NCI-H82 treated with DMSO at 0.1 percent for 48 hours (cell line): ENCODE data around the gene CDK12.
"Not testable (repeated sequence)": the region's sequence is repeated elsewhere in the genome, so short reads cannot be mapped to it uniquely, and the experiment has no call there.

ENCODE experiments used
- DNase-seq: peaks from one replicate; lab custom pipeline; 2025; ENCODE audit not compliant: unreplicated experiment; lab: John Stamatoyannopoulos, UW

CDK12 gene

GRCh38 chr17:39461113-39461925 lies at the start of gene CDK12:
Gene CDK12, plus strand, starts transcription at chr17:39461486. Its CDS starts 586 bp downstream, at chr17:39462072.
- peak; percentile 98 for DNase-seq

DNA sequence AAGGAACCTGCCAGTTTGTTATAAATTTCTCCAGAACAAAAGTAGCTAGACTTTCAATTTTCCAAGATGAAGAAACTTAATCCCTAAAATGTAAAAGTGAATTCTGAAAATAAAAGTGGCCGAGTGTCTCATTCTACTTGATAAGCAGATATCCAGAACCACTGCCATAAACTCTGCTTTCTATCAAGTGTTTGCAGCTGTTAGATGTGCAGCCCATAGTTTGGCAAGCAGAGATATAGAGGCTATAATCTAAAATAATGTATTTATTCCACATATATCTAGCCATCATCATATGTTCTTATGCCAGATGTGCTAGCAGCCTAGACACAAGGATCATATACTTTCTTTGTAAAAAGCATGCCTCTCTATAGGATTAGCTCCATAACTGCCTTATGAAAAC lies 45.1 kb upstream of the CDK12 start:
- no peak for DNase-seq

DNA sequence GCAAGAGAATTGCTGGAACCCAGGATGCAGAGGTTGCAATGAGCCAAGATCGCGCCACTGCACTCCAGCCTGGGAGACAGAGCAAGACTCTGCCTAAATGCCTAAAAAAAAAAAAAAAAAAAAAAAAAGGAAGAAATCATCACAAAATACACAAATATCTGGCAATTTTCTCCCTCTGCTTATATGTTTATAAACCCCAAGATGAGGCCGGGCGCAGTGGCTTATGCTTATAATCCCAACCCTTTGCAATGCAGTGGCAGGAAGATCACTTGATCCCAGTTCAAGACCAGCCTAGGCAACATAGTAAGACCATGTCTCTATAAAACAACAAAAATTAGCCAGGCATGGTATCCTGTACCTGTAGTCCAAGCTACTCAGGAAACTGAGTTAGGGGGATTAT lies 31.7 kb upstream of the CDK12 start:
- no peak for DNase-seq

DNA sequence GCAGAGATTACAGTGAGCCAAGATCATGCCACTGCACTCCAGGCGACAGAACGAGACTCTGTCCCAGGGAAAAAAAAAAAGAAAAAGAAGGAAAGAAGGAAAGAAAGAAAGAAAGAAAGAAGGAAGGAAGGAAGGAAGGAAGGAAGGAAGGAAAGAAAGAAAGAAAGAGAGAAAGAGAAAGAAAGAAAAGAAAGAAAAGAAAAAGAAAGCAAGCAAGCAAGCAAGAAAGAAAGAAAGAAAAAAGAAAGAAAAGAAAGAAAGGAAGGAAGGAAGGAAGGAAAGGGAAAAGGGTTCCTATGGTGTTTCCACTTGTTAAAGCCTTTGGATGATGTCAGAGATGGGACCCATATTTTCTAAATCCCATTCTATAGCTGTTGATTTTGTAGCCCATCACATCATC lies 21.4 kb upstream of the CDK12 start:
- DNase-seq, result not testable (repeated sequence)

DNA sequence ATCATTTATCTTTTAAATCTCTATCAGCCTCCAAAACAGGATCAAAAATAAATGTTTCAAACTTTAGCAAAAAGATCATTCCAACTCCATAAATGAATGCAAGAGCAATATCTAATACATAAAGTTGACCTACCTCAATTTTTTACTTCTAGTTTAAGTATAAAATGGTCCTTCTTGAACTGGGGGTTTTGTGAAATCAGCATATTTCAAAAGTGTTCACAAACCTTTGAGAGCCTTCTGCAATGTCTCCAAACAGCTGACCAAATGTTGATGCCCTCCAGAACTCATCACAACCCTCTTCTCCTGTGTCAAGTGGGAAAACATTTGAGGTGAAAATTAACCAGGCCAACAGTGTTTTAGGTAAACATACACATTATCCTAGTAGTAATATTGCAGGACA lies 18.0 kb upstream of the CDK12 start:
- no peak for DNase-seq

GRCh38 chr17:39447561-39447960 lies 13.7 kb upstream of the CDK12 start:
- no peak for DNase-seq

DNA sequence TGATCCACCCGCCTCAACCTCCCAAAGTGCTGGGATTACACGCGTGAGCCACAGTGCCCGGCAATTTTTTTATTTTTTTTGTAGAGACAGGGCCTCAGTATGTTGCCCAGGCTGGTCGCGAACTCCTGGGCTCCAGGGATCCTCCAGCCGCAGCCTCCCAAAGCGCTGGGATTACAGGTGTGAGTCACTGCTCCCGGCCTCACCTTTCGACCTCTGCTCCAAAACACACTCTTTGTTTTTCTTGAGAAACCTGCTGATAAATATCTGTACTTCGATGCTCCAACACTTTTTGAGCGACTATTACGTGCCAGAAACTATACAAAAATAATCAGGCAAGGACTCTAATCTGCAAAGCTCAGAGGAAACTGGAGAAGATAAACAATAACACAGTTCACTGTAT lies 11.2 kb upstream of the CDK12 start:
- no peak for DNase-seq

GRCh38 chr17:39450847-39451581 lies 10.3 kb upstream of the CDK12 start, which contains the start of gene MED1:
Gene MED1, minus strand, starts transcription at chr17:39451263. Its CDS starts 201 bp downstream, at chr17:39451062.
- peak; percentile 98 for DNase-seq

- no peak for DNase-seq
These were observed 5.4 kb upstream of the CDK12 start for GRCh38 chr17:39455919-39456318.

- DNase-seq, result no peak
These were observed 762 bp downstream of the CDK12 start for GRCh38 chr17:39461926-39462569.

DNA sequence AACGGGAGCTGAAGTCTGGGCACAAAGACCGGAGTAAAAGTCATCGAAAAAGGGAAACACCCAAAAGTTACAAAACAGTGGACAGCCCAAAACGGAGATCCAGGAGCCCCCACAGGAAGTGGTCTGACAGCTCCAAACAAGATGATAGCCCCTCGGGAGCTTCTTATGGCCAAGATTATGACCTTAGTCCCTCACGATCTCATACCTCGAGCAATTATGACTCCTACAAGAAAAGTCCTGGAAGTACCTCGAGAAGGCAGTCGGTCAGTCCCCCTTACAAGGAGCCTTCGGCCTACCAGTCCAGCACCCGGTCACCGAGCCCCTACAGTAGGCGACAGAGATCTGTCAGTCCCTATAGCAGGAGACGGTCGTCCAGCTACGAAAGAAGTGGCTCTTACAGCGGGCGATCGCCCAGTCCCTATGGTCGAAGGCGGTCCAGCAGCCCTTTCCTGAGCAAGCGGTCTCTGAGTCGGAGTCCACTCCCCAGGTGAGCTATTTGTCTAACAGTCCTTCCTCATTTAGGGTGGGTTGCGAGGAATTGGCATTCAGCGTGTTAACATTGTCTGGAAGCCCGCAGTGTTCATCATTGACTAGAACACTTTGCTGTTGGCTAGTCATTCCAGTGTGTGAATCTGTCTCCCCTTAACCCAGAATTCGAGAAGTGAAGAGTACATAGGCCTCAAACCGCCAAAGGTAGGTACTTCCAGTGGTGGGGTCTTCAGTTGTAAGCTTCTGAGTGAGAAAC lies 1.5 kb downstream of the CDK12 start:
- no peak for DNase-seq

GRCh38 chr17:39464639-39465181 lies 3.4 kb downstream of the CDK12 start:
- DNase-seq, result not testable (repeated sequence)

DNA sequence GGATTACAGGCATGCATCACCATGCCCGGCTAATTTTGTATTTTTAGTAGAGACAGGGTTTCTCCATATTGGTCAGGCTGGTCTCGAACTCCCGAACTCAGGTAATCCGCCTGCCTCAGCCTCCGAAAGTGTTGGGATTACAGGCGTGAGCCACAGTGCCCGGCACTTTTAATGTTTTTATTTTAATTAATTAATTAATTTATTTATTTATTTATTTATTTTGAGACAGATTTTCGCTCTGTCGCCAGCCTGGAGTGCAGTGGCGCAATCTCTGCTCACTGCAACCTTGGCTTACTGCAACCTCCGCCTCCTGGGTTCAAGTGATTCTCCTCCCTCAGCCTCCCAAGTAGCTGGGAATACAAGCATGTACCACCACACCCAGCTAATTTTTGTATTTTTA lies 7.3 kb downstream of the CDK12 start:
- not testable (repeated sequence) for DNase-seq

GRCh38 chr17:39473310-39473709 lies 12.0 kb downstream of the CDK12 start:
- no peak for DNase-seq

DNA sequence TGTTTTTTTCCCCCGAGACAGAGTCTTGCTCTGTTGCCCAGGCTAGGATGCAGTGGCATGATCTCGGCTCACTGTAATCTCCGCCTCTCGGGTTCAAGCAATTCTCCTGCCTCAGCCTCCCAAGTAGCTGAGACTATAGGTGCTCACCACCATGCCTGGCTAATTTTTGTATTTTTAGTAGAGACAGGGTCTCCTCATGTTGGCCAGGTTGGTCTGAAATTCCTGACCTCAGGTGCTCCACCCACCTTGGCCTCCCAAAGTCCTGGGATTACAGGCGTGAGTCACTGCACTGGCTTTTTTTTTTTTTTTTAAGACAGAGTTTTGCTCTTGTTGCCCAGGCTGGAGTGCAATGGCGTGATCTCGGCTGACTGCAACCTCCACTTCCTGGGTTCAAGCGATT lies 18.3 kb downstream of the CDK12 start:
- not testable (repeated sequence) for DNase-seq

DNA sequence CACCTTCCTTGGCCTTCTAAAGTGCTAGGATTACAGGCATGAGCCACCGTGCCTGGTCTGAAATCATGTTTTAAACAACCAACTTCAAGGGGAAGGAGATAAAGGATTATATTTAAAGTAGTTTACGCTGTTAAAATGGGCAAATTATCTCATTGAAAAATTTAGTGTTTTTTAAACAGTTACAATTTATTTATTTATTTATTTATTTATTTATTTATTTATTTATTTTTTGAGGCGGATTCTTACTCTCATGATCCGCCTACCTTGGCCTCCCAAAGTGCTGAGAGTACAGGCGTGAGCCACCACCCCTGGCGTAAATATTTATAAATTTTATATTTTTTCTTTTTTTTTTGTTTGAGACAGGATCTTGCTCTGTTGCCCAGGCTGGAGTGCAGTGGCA lies 22.2 kb downstream of the CDK12 start:
- DNase-seq, result no peak

DNA sequence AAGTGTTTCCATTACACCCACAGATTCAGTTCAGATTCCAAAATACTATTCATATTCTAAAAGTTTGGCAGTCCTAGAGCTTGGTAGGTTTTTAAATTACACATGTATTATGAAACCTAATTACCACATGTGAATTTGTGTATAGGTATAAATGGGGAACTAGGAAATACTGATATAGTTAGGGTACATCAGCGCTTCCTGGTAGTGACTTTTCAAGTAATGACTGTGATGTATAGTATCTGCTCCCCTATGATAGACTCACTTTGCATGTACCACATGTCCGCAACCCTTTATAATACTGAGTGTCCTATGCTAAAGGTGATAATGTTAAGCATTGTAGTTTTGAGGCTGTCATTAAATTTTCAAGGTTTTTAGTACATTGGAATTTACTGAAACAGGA lies 22.9 kb downstream of the CDK12 start:
- no peak for DNase-seq

DNA sequence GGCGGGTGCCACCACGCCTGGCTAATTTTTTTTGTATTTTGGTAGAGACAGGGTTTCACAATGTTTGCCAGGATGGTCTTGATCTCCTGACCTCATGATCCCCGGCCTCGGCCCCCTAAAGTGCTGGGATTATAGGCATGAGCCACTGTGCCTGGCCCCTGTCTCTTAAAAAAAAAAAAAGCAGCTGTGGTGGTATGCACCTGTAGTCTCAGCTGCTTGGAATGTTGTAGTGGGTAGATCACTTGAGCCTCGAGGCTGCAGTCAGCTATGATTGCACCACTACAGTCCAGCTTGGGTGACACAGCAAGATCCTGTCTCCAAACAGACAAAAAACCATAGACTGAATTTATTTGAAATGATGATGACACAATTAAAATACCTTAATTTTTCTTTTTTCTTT lies 24.3 kb downstream of the CDK12 start:
- DNase-seq, result no peak

GRCh38 chr17:39486242-39486641 lies 25.0 kb downstream of the CDK12 start:
- no peak for DNase-seq

DNA sequence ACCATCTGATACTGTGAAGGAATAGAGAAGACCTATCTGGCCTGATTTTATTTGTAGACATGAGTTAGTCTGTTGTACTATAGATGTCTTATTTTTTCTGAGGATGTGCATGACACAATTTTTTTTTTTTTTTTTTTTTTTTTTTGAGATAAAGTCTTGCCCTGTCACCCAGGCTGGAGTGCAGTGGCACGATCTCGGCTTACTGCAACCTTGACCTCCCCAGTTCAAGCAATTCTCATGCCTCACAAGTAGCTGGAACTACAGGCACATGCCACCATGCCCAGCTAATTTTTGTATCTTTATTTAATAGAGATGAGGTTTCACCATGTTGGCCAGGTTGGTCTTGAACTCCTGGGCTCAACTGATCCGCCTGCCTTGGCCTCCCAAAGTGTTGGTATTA lies 26.2 kb downstream of the CDK12 start:
- DNase-seq, result not testable (repeated sequence)

GRCh38 chr17:39487946-39488345 lies 26.7 kb downstream of the CDK12 start:
- DNase-seq, result no peak
